ENCODE results near the gene TTC7B.

The TTC7B gene

GRCh38 chr14:90518069-90518940 lies 297.9 kb downstream of the TTC7B start:
- Histone ChIP-seq H3K36me3 (ENCODE audit: control insufficient read depth, insufficient read depth, low read length) (no peaks in the 10 kb centered on the region), H3K79me2 (no peaks in the 10 kb centered on the region), H3K9me3 (ENCODE audit: control insufficient read depth, low read length) (no peaks in the 10 kb centered on the region), H2AFZ (peak overlapping the region; percentile 91), H3K27me3 (ENCODE audit: control insufficient read depth, insufficient read depth, low read length) (no peaks in the 10 kb centered on the region), H3K4me1 (peaks cover 62% of the 10 kb centered on the region), H3K27ac (peak overlapping the region; percentile 94), H3K4me3 (ENCODE audit: low read depth, low read length) (peak overlapping the region; percentile 6), H3K4me2 (ENCODE audit: low read length) (peak overlapping the region; percentile 58), H3K9ac (no peak overlapping the region)
- no peak for TF ChIP-seq CTCF (IDR thresholded peaks at IDR 0.05)

- Histone ChIP-seq H3K4me3 (ENCODE audit: low read depth, low read length) (peak overlapping the region; percentile 6), H3K4me1 (peaks cover 68% of the 10 kb centered on the region), H3K36me3 (ENCODE audit: control insufficient read depth, insufficient read depth, low read length) (no peaks in the 10 kb centered on the region), H3K79me2 (no peaks in the 10 kb centered on the region), H3K27me3 (ENCODE audit: control insufficient read depth, insufficient read depth, low read length) (no peaks in the 10 kb centered on the region), H3K9me3 (ENCODE audit: control insufficient read depth, low read length) (no peaks in the 10 kb centered on the region), H3K27ac (peak overlapping the region; percentile 94), H3K9ac (no peak overlapping the region), H3K4me2 (ENCODE audit: low read length) (peak overlapping the region; percentile 58), H2AFZ (peak overlapping the region; percentile 91)
- no peak for TF ChIP-seq CTCF (IDR thresholded peaks at IDR 0.05)
Observed at GRCh38 chr14:90517076-90517841, 299.0 kb downstream of the TTC7B start.

GRCh38 chr14:90514566-90514965 lies 301.7 kb downstream of the TTC7B start:
- no peak for TF ChIP-seq CTCF (IDR thresholded peaks at IDR 0.05)
- H3K9ac ChIP-seq: no peak overlapping the region
- no peak overlapping the region for H3K4me3 ChIP-seq (ENCODE audit: low read depth, low read length)
- H3K4me1 ChIP-seq: peaks cover 73% of the 10 kb centered on the region
- no peaks in the 10 kb centered on the region for H3K9me3 ChIP-seq (ENCODE audit: control insufficient read depth, low read length)
- no peak overlapping the region for H3K4me2 ChIP-seq (ENCODE audit: low read length)
- H2AFZ ChIP-seq: no peak overlapping the region
- H3K79me2 ChIP-seq: no peaks in the 10 kb centered on the region
- no peaks in the 10 kb centered on the region for H3K36me3 ChIP-seq (ENCODE audit: control insufficient read depth, insufficient read depth, low read length)
- H3K27ac ChIP-seq: peak overlapping the region; percentile 73
- no peaks in the 10 kb centered on the region for H3K27me3 ChIP-seq (ENCODE audit: control insufficient read depth, insufficient read depth, low read length)

- Histone ChIP-seq H3K9me3 (ENCODE audit: control insufficient read depth, low read length) (no peaks in the 10 kb centered on the region), H3K9ac (no peak overlapping the region), H3K79me2 (no peaks in the 10 kb centered on the region), H3K27me3 (ENCODE audit: control insufficient read depth, insufficient read depth, low read length) (no peaks in the 10 kb centered on the region), H3K27ac (peak overlapping the region; percentile 73), H3K4me2 (ENCODE audit: low read length) (no peak overlapping the region), H2AFZ (peak overlapping the region; percentile 76), H3K36me3 (ENCODE audit: control insufficient read depth, insufficient read depth, low read length) (no peaks in the 10 kb centered on the region), H3K4me1 (peaks cover 77% of the 10 kb centered on the region), H3K4me3 (ENCODE audit: low read depth, low read length) (no peak overlapping the region)
- TF ChIP-seq CTCF (IDR thresholded peaks at IDR 0.05): no peak
Observed at GRCh38 chr14:90514015-90514398, 302.2 kb downstream of the TTC7B start.

Data from parathyroid adenoma (tissue), 2 donors.